GM21528 (cell line): ENCODE results near the gene SYTL2.
"Not testable (repeated sequence)": the region's sequence is repeated elsewhere in the genome, so short reads cannot be mapped to it uniquely, and the experiment has no call there.

Experiments used
- ATAC-seq: cut with Tn5 transposase; IDR thresholded peaks from one replicate; pipeline ENCODE4 v1.9.1; 2021; ENCODE audit warnings: mild to moderate bottlenecking, moderate library complexity; ENCODE audit not compliant: unreplicated experiment, low FRiP score

SYTL2 gene

DNA sequence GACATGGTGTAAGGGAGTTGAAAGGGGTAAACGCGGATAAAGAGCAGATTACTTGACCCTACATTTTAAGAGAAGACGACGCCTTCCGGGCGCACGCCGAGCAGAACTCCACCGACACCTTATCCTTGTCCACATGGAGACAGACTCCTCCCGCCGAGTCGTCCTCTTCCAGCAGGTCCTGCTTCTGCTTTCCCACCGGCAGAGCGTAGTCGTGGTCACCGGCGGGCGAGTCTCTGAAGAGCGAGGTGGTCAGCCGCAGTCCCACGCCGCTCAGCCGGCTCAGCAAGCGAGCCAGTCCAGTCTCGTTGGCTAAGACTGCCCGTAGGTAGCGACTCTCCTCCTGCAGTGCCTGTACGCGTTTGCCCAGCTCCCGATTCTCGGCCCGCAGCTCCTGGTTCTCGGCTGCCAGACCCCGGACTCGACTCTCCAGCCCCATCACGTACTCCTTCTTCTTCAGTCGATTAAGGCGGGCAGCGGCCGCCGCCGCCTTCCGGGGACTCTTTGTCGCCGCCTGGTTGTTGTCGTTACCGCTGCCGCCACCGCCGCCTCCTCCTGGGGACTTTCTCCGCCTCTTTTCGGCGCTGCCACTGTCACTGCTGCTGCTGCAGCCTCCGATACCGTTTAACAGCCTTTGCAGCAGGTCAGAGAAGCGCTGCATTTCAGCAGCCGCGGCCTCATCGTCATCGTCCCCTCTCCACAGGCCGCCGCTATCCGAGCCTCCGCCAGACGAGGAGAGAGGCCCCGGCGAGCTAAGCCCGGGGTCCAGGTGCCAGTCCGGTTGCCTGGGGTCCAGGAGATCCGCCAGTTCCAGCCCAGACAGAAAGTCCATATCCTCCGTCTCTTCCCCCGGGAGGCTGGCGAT is 147.0 kb downstream of the SYTL2 start:
- ATAC-seq, result peak; percentile 75

DNA sequence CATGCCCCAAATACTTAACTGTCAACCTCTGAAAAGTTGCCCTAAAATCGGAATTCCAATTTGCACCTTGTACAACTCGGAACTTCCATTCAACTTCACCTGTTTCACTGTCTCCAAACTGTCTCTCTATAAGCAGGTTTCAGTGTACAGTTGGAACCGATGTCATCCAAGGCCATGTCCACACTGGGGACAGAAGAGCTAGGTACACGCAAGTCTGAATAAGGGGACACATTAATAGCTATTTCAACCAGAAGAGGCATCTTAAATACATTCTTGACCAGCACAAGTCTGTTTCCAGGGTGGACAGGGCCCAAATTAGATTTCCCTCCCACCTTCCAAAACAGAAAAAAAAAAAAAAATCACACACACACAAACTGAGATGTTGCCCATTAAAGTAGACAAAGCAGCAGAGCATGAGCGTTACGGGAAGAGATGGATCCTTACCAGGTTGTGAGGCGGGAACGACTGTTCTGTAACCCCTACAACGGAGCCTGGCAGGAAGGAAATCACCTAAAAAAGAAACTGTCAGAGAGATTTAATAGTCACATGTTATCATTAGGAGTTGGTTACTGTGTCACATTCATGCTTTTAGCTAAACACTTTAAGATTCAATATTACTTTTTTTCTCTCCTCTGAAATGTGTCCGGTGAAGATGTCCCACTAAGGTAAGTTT is 147.7 kb downstream of the SYTL2 start:
- ATAC-seq, result no peak

DNA sequence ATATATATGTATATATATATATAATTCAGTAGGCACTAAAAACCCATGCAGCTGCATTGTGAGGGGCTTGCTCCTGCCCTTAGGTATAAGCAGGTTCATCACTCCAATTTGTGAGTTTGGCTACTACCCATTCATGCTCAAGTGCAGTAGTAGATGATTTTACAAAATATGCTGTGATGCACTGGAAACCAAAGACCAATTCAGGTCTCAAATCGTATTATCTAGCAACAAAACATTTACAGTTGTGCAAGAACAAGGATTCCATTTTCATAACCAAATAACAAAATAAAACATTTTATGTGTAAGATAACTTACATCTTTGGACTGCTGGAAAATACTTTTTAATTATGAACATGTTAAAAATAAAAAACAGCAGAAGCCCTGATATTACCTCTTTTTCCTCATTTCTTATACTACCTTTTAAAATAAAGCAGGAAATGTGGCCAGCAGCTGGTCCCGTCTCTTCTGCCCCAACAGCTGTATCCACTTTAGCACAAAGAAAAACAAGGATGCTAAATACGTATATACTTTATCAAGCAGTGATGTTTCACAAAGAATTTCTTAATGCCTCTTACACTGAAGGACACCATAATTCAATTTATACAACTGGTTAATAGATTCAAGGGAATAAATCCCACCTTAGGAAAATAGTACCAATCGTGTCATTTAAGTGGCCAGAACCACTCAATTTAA is 148.8 kb downstream of the SYTL2 start:
- no peak for ATAC-seq

DNA sequence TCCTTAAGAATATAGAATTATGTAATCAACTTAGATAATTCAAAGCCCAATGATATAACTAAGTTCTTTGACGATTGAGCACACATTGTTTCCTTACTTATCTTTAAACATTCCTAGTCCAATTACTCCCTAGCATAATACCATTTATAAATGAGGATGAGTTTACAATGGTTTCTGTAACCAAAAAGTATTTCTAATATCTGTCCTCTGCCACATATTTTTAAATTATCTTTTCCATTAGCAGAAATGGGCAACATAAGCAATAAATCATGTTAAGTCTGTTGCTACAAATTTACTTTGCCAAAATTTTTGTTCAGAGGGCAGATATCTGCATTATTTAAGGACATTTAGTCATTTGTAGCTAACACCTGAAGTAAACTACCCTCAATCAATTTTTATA is 152.8 kb downstream of the SYTL2 start:
- no peak for ATAC-seq

DNA sequence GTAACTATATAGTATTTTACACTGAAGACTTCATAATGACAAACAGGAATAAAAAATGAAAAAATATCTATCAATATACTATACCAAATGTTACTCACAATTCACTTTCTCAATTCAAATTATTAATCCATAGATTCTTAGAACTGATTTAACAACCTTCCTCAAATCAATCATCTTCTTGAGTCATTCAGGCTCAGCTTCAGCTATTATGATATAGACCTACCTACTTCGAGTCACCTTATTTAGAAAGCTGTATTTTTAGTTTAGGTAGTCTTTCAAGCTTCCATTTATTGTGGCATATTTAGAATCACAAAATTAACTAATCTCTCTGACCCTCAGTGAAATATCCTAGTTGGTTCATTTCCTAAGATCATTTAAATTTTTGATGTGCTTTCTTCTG is 154.2 kb downstream of the SYTL2 start:
- ATAC-seq, result no peak

DNA sequence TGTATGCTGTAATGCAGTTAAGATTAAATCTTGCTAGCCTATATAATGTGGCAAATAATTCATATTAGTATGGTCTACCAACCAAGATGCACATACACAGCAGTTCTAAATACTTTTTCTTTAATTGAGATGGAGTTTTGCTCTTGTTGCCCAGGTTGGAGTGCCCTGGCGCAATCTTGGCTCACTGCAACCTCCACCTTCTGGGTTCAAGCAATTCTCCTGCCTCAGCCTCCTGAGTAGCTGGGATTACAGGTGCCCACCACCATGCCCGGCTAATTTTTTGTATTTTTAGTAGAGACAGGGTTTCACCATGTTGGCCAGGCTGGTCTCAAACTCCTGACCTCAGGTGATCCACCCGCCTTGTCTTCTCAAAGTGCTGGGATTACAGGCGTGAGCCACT is 156.6 kb downstream of the SYTL2 start:
- ATAC-seq, result not testable (repeated sequence)

DNA sequence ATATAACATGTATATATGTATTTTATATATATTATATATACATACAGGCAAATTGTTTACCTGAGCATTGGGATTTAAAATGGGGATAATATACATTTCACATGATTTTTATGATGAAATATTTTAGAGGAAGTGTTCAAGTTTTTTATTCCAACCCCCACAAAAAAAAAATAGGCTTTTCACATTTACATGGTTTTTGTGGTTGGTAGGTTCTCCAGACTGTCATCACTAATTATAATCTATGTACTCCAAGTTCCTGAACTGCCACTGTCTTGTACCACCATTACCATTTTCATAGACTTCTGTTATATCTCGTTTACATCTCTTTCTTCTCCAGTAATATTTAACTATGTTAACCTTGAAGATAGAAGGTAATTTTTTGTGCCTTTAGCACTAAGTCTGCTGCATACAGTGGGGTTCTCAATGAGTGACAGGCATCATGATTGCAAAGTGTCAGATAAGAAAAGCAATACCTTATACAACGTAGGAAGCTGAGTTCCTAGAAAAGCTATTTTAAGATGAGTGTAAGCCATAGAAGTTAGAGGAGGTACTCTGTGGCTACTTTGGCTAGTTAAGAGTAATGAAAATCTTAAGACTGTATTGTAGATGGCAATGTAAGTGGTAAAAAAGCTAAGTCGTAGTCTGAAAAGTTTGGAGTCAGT is 158.0 kb downstream of the SYTL2 start:
- no peak for ATAC-seq

DNA sequence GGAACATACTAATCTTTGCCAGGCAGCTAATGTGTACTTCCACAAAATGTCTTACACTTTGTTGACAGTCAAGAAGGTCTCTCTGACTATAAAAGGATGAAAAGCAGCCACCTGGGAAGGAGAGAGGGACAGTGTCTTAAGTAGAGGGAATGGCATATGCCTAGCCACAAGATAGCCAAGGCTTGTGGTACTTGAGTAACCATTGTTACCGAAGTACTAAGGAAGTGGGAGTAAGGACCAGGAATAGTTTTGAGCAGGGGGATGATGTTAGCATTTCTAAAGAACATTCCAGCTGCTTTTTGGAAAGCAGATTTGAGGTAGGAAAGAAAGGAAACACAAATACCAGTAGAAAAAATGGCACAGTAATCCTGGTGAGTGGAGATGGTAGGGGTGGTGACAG is 159.8 kb downstream of the SYTL2 start:
- no peak for ATAC-seq

DNA sequence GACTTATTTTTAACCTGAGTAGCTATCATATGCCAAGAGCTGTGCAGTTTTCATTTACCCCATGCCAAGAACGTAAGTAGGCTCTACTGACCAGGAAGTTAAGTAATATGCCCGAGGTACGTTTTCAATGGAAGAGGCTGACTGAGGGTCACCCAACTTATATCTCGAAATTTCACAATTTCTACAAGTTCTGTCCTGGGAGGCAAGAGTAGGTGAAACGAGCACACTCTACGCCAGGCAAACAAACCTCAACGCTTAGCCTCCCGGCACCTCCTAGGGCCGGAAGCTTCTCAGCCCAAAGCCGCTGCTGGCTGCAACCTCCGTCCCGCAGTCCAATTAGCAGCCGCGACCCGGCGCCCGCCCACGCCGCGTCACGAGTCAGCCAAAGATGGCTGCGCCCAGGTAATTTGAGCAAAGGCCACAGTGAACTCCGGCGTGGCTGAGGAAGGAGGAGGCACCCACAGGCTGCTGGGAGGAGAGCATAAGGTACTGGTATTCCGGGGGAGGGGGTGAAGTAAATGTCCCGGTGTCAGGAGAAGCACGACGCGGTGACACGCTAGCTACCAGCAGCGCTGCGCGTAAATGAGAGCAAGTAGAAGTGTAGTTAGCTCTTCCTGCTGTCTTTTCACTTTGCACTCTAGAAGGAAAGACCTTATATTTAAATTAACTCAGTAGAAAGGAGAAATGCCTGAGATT is 163.2 kb downstream of the SYTL2 start, which contains the start of gene TMEM126A:
Gene TMEM126A, plus strand, starts transcription at position 364 of the 696 bp plus-strand sequence. CDS start 2,289 bp downstream, outside the sequence.
- peak; percentile 100 for ATAC-seq

DNA sequence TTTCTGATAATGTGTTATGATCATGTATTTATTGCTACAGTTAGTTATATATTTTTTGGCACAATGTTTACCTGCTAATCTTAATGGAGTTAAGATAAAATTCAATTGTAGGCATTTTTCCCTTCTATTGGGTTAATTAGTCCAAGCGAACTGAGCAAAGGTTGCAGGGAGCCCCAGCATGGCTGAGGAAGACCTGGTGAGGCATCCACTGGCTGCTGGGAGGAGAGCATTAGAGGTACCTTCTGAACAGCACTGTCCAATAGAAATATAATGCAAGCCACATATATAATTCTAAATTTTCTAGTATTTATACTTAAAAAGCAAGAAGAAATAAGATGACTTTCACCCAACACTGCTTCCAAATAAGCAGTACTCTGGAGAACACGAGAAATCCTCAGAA is 163.9 kb downstream of the SYTL2 start:
- no peak for ATAC-seq
